NCI-H1092 (cell line): ENCODE measurements around the gene CAMTA2.
"Not testable (repeated sequence)": the region's sequence is repeated elsewhere in the genome, so short reads cannot be mapped to it uniquely, and the experiment has no call there.

ENCODE experiments used
- DNase-seq: peaks from one replicate; lab custom pipeline; 2025; lab: John Stamatoyannopoulos, UW

The CAMTA2 gene, protein sequence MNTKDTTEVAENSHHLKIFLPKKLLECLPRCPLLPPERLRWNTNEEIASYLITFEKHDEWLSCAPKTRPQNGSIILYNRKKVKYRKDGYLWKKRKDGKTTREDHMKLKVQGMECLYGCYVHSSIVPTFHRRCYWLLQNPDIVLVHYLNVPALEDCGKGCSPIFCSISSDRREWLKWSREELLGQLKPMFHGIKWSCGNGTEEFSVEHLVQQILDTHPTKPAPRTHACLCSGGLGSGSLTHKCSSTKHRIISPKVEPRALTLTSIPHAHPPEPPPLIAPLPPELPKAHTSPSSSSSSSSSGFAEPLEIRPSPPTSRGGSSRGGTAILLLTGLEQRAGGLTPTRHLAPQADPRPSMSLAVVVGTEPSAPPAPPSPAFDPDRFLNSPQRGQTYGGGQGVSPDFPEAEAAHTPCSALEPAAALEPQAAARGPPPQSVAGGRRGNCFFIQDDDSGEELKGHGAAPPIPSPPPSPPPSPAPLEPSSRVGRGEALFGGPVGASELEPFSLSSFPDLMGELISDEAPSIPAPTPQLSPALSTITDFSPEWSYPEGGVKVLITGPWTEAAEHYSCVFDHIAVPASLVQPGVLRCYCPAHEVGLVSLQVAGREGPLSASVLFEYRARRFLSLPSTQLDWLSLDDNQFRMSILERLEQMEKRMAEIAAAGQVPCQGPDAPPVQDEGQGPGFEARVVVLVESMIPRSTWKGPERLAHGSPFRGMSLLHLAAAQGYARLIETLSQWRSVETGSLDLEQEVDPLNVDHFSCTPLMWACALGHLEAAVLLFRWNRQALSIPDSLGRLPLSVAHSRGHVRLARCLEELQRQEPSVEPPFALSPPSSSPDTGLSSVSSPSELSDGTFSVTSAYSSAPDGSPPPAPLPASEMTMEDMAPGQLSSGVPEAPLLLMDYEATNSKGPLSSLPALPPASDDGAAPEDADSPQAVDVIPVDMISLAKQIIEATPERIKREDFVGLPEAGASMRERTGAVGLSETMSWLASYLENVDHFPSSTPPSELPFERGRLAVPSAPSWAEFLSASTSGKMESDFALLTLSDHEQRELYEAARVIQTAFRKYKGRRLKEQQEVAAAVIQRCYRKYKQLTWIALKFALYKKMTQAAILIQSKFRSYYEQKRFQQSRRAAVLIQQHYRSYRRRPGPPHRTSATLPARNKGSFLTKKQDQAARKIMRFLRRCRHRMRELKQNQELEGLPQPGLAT

DNA sequence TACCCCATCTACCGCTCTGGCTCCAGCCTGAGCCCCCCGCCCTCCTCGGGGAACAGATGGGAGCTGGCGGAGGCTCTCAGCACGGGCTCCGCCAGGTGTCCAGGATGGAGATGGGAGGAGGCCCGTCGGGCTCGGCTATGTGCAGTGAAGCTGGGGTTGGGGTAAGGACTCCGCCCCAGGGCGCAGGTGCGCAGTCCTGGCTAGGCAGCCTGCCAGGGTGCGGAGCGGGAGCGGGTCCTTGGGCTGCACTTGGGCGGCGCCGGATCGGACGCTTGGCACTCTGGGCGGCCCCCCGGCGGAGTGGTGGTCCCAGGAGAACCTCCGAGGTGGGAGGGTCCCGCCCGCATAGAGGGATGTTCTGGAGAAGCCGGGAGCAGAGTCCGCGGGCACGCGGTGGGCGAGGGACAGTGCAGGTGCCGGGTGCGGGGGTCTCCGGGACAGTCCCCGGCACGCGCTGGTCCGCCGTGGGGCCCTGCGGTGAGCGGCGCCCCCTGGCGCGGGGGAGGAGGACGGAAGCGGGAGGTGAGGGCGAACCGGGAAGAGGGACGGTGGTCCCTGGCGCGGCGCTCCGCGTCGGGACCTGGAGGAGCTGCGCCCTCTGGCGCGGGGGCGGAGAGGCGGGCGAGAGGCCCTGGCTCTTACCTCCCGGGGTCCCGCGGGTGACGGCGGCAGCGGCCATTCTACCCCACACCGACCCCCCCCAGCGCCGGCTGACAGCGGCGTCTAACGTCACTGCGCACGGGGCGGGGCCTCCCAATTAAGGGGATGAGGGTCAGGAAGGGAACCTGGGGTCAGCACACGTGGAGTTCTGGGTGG, at the start of gene CAMTA2:
CAMTA2 (minus strand) TSS at position 725 of the 816 bp plus-strand sequence. CDS start 1,453 bp downstream, outside the sequence.
- DNase-seq: peak; percentile 32

DNA sequence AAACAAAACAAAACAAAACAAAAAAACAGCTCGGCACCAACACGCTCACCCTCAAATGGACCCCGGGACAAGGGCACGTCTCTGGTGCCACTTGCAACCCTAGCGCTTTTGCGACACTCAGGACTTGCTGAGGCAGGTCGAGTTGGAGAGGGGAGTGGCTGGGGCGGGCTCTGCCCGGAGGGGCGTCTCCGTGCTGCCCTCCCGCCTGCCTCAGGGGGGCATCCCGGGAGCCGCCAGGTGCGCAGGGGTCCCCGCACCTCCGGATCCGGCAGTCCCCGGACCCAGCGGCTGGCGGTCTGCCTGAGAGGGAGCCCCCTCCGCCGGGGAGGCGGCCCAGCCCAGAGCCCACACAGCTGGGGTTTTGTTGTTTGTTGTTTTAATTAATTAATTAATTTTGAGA, 47.8 kb upstream of the CAMTA2 start, which contains the start of gene SLC52A1:
SLC52A1 (minus strand) TSS at position 112 of the 400 bp plus-strand sequence. CDS start 820 bp downstream, outside the sequence.
- DNase-seq: no peak

DNA sequence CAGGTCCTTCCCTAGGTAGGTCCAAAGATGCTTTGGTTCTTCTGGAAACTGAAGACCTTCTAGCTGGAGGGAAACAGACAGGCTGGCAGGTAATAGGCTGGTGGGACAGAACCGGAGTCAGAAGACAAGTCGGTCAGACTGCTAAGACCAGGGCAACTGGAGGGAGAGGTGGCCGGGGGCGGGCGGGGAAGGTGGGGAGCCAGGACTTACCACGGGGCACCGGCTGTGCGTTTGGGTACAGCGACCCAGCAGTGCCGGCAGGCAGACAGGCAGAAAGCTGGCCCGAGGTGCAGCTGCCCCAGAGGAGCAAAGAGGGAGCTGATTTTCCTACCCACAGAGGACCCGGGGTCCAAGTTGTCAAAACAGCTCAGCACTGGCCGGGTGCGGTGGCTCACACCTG, 47.2 kb upstream of the CAMTA2 start:
- DNase-seq: no peak

DNA sequence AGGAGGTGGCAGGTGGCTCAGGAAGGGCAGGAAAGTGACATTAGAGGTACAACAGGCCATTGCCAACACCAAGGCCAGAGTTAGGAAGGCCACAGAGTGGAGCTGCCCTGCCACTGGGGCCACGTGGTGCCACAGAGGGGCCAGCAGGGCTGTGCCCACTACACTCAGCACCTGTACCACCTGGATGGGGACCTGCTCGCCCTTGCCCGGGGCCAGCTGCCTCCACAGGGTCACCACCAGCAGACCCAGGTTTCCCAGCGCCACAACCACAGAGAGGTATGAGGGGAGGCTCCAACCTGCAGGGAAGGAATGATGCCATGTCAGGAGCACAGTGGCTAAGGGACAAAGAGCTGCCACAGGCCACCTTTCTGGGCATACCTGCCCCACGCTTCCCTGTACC, 46.6 kb upstream of the CAMTA2 start:
- DNase-seq: no peak

DNA sequence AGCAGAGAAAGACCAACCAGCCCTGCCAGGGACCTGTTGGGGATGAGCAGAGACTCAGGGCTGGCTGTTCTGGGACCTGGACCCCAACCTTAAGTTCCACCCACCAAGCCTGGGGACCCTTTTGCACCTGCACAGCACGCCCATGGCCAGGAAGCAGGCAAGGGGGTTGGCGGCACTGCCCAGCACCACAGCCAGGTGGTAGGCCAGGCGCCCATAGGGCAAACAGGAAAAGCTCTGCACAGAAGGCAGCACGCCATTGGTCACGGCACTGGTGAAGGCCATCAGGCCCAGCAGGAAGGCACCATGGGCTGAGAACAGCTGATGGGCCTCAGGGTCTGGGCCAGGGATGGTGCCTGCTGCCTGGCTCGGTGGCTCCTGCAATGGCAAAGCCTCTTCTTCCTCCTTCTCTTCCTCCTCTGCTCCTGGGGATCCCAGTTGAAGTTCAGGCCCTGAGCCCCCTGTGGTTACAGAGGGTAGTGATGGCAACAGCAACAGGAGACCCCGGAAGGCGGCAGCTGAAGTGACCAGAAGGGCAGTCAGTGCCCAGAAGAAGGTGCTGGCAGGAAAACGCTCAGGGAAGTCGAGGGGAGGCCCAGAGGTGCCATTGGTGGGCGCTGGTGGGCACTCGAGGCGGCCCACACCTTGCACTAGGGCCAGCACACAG, 46.0 kb upstream of the CAMTA2 start:
- DNase-seq: no peak

DNA sequence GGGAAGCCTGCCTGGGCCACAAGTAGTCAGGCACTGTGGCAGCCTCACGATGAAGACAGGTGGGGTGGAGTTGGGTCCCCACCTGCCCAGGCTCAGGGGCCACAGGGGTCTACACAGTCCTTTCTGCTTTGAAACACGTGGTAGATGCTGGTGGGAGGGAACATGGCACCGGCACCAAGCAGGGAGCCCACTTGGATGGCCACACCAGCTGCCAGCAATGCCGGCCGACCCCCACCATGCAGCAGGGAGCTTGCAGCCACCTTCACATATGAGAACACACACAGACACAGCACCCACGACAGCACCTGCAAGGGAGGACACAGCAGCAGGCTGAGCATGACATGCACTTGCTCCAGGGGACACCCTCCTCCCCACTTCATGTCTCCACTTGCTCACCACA, 45.4 kb upstream of the CAMTA2 start:
- DNase-seq: no peak

DNA sequence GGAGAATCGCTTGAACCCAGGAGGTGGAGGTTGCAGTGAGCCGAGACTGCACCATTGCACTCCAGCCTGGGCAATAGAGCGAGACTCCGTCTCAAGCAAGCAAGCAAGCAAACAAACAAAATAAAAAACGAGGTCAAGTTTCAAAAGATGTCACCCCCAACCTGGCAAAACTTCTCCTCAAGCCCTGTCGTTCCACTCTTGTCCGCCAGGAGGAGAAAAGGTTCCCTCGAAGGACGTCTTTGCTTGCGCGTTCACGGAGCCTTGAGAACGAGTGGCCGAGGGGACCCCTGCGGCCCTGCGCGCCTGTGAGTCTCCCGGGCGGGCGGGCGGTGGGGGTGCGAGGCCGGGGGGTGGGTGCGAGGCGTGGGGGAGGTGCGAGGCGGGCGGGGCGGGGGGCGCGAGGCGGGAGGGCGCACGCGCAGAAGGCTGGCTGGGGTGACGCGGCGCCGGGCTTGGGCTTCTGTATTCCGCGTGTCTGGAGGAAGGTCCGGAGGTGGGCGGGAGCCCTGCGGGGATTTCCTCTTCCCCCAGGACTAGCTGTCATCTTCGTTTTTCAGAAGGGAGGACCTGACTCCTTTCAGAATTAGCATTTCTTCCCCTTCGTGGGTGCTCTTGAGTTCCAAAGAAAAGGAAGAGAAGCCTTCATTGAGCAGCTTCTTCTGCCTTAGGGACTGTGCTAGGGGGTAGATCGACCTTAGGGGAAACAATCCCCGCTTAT, 44.0 kb upstream of the CAMTA2 start:
- DNase-seq: peak; percentile 55

DNA sequence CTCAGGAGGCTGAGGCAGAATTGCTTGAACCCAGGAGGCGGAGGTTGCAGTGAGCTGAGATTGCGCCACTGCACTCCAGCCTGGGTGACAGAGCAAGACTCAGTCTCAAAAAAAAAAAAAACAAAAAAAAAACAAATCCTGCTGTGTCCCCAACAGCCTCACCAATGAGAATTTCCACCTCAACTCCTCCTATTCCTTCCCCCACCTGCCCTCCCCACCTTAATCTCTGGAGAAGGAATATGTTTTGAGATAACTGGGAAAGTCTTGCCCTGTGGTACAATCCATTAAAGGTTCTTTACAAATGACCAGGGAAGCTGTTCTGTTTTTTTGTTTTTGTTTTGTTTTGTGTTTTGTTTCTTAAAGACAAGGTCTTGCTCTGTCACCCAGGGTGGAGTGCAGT, 42.7 kb upstream of the CAMTA2 start:
- not testable (repeated sequence) for DNase-seq

DNA sequence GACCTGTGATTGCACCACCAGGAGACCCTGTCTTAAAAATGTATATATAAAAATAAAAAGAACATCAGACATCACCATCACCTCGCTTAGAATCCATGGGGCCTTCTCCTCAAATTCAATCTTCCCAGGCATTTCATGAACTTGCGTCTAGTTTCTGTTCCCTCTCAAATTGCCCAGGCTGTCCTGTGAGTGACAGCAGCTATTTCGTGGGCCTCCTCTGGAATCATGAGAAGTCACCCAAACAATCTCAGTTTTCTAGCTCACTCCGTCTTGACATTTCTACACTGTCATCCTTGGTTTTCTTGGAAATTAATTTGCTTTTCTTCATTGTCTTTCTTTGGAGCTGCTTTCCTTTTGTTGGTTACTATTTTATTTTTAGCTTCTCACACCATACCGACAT, 40.4 kb upstream of the CAMTA2 start:
- DNase-seq: no peak

DNA sequence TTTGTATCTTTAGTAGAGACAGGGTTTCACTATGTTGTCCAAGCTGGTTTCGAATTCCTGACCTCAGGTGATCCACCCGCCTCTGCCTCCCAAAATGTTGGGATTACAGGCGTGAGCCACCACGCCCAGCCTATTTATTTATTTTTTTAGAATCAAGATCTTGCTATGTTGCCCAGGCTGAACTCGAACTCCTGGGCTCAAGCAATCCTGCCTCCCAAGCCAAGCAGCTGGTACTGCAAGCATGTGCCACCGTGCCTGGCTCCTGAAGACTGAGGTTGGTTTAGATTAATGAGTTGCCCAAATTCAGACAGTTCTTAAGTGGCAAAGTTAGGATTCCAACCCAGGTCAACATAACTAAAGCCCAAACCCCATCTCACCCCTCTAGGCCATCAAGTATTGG, 39.8 kb upstream of the CAMTA2 start:
- DNase-seq: no peak

DNA sequence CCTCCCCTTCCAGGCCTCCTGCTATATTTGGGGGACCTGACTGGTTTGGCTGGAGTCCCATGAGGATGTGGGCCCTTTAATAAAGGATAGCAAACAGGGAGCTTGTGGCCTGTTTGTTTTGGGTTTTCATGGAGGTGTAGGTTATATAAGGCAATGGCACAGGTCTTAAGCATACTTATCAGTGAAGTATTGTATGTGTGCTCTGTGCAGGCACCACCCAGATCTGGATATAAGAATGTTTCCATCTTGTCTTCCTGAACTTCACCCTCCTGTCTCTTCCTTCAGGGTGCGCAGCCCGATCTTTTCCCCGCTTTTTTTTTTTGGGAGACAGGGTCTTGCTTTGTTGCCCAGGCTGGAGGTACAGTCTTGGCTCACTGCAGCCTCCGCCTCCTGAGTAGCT, 37.1 kb upstream of the CAMTA2 start:
- no peak for DNase-seq

DNA sequence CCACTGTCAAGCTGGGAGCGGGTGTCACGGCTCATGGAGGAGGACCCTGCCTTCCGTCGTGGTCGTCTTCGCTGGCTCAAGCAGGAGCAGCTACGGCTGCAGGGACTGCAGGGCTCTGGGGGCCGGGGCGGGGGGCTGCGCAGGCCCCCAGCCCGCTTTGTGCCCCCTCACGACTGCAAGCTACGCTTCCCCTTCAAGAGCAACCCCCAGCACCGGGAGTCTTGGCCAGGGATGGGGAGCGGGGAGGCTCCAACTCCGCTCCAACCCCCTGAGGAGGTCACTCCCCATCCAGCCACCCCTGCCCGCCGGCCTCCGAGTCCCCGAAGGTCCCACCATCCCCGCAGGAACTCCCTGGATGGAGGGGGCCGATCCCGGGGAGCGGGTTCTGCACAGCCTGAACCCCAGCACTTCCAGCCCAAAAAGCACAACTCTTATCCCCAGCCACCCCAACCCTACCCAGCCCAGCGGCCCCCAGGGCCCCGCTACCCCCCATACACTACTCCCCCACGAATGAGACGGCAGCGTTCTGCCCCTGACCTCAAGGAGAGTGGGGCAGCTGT, 36.2 kb upstream of the CAMTA2 start:
- DNase-seq: no peak

DNA sequence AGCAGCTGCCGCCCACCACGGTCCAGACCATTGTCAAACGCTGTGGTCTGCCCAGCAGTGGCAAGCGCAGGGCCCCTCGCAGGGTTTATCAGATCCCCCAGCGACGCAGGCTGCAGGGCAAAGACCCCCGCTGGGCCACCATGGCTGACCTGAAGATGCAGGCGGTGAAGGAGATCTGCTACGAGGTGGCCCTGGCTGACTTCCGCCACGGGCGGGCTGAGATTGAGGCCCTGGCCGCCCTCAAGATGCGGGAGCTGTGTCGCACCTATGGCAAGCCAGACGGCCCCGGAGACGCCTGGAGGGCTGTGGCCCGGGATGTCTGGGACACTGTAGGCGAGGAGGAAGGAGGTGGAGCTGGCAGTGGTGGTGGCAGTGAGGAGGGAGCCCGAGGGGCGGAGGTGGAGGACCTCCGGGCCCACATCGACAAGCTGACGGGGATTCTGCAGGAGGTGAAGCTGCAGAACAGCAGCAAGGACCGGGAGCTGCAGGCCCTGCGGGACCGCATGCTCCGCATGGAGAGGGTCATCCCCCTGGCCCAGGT, 34.8 kb upstream of the CAMTA2 start:
- DNase-seq: no peak

DNA sequence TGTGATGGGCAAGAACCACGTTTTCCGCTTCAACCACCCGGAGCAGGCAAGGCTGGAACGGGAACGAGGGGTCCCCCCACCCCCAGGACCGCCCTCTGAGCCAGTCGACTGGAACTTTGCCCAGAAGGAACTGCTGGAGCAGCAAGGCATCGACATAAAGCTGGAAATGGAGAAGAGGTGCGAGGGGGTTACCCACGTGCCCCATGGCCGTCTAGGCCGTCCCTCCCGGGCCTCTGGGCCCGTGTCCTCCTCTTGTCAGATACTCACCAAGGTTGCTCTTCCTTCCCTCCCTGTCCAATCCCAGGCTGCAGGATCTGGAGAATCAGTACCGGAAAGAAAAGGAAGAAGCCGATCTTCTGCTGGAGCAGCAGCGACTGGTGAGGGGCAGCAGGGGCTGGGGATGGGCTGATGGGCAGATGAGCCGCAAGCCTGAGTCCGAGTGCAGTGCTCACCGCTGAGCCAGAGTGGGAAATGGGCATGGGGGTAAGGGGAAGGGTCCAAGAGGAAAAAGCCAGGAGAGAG, 33.1 kb upstream of the CAMTA2 start:
- DNase-seq: no peak

DNA sequence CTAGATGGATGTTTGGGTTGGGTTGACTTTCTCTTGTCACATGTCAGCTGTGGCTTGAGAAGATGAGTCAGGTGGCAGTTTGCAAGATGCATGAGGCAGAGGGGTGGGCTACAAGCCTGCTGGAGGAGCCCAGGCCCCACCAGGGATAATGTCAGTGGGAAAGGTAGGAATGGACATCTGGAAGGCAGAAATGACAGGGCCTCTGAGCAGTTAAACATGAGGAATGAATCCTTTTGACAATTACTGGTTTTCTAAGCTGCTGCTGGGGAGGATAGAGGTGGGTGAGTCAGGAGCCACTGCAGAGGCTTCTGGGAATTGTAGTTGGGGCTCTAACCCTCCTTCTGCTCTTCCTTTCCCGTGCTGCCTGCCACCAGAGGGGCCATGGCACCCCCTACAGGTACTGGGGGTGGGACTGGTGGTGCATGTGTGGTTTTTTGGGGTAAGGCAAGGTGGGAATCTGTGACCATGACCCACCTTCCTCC, 32.0 kb upstream of the CAMTA2 start:
- no peak for DNase-seq

DNA sequence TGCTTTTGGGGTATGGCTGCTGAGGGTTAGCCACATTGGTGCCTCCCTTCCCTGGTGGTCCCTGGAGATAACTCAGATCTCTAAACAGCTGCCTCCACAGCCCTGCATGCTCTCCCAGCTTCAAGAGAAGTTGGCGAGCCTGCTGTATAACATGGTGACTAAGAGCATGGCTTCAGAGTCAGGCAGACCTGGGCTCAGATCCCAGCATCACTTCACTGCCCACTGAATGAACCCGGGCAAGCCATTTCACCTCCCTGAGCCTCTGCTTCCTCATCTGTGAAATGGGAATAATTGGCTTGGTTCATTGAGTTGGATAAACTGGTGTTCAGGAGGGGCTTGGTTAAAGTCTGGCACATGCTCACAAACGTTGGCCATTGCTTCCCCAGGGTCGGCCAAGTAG, 26.9 kb upstream of the CAMTA2 start:
- no peak for DNase-seq

DNA sequence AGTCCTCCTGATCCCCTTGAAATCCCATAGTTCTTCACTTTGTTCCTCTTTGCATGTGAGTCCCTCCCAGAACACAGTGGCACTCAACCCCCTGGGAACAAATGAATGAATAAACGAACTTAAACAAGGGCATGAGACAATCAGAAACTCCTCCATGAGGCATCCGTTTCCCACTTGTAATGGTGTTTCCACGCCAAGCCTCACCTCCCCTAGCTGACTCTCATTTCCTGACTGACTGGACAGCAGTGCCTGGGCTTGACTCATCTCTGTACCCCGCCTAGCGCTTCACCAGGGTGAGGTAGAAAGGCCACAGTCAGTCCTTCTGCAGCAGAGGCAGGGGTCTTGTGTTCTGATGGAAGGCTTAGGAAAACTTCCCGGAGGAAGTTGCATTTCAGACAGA, 24.5 kb upstream of the CAMTA2 start:
- no peak for DNase-seq

DNA sequence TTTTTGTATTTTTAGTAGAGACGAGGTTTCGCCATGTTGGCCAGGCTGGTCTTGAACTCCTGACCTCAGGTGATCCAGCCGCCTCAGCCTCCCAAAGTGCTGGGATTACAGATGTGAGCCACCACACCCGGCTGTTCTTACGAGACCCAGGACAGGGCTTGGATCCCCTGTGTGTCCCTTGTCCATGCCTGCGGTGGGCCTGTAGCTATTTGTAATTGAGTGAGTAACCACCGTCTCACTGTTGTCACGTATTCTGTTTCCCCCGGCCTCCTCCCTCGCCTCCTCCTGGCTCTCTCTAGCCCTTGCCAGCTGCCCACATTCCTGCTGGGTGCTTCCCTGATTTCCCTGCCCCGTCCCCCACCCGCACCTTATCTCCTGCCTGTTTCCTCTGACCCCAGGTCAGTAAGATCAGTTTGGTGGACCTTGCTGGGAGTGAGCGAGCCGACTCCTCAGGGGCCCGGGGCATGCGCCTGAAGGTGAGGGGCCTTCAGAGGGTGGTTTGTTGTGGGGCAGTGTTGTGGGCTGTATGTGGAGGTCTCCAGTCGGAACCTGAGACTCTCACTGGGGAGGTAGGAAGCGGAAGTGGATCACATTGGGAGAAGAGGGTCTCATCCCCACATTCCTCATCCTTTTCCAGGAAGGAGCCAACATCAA, 15.9 kb upstream of the CAMTA2 start:
- no peak for DNase-seq
